WTC11 (cell line): ENCODE measurements around the gene CEP104. TPM values are rescaled to one million over a fixed set of nuclear protein-coding genes. Genes with fewer than 3 reads are reported as not detected.

Source experiments
- ATAC-seq: fragments of 200-7000 bp; cut with Tn5 transposase; 2 replicates; pipeline ENCODE4 v1.10.0; 2021; ENCODE audit warnings: mild to moderate bottlenecking, moderate library complexity
- CTCF ChIA-PET: fragments of 300-600 bp; sonication (Branson Sonifier 250); formaldehyde crosslinking; loops from one replicate; lab custom pipeline; 2021; ENCODE audit warnings: antibody characterized with exemption; lab: Charles Lee
- POLR2A ChIA-PET: fragments of 350-600 bp; sonication (Branson Sonifier 250); formaldehyde crosslinking; loops from one replicate; lab custom pipeline; 2021; ENCODE audit warnings: antibody characterized with exemption; lab: Charles Lee
- DNase-seq: peaks from one replicate; pipeline ENCODE4 v3.0.0; 2021; ENCODE audit warnings: low spot score
- H3K27ac Mint-ChIP-seq: 2 replicates; pipeline ENCODE4 v1.8.0; 2021; ENCODE audit warnings: mixed read lengths
- H3K27me3 Mint-ChIP-seq: 2 replicates; pipeline ENCODE4 v1.8.0; 2021; ENCODE audit warnings: low read depth, mild to moderate bottlenecking, moderate library complexity, mixed read lengths
- H3K36me3 Mint-ChIP-seq: 2 replicates; pipeline ENCODE4 v1.8.0; 2021; ENCODE audit warnings: mixed read lengths
- H3K4me1 Mint-ChIP-seq: 2 replicates; pipeline ENCODE4 v1.8.0; 2022; ENCODE audit warnings: mixed read lengths
- H3K4me3 Mint-ChIP-seq: 2 replicates; pipeline ENCODE4 v1.8.0; 2021; ENCODE audit warnings: mild to moderate bottlenecking, moderate library complexity, mixed read lengths
- H3K9me3 Mint-ChIP-seq: 2 replicates; pipeline ENCODE4 v1.8.0; 2021; ENCODE audit warnings: mixed read lengths
- CREB1 ChIP-seq: sonication (generic); formaldehyde crosslinking; IDR thresholded peaks from 2 replicates; pipeline ENCODE4 v1.8.0; 2023; ENCODE audit warnings: mild to moderate bottlenecking, missing genetic modification reagents
- FOXP1 ChIP-seq: sonication (generic); formaldehyde crosslinking; IDR thresholded peaks from 2 replicates; pipeline ENCODE4 v1.8.0; 2022; ENCODE audit warnings: missing genetic modification reagents, mild to moderate bottlenecking, moderate library complexity, borderline replicate concordance
- GRHL2 ChIP-seq: fragments of 250-450 bp; sonication (Bioruptor Pico); IDR thresholded peaks from 2 replicates; pipeline ENCODE4 v1.8.0; 2022; ENCODE audit warnings: mild to moderate bottlenecking, moderate library complexity; ENCODE audit not compliant: insufficient replicate concordance, severe bottlenecking
- JAZF1 ChIP-seq: fragments of 250-450 bp; sonication (Bioruptor Pico); IDR thresholded peaks from 2 replicates; pipeline ENCODE4 v1.9.0; 2021; ENCODE audit warnings: moderate library complexity, mild to moderate bottlenecking, inconsistent platforms
- NR1H2 ChIP-seq: sonication (generic); formaldehyde crosslinking; IDR thresholded peaks from 2 replicates; pipeline ENCODE4 v1.9.0; 2021; ENCODE audit warnings: mild to moderate bottlenecking, moderate library complexity, missing genetic modification reagents
- SOX15 ChIP-seq: fragments of 250-450 bp; sonication (Bioruptor Pico); IDR thresholded peaks from 2 replicates; pipeline ENCODE4 v1.9.0; 2021; ENCODE audit warnings: mild to moderate bottlenecking
- TEAD1 ChIP-seq: sonication (generic); formaldehyde crosslinking; IDR thresholded peaks from 2 replicates; pipeline ENCODE4 v1.8.0; 2022; ENCODE audit warnings: mild to moderate bottlenecking, missing genetic modification reagents
- TEAD4 ChIP-seq: sonication (generic); formaldehyde crosslinking; IDR thresholded peaks from 2 replicates; pipeline ENCODE4 v1.8.0; 2022; ENCODE audit warnings: mild to moderate bottlenecking, missing genetic modification reagents
- ZBTB21 ChIP-seq: sonication (generic); formaldehyde crosslinking; IDR thresholded peaks from 2 replicates; pipeline ENCODE4 v1.8.1; 2023; ENCODE audit warnings: mild to moderate bottlenecking, missing genetic modification reagents, borderline replicate concordance
- total RNA-seq: library from RNA; stranded (reverse); gene quantifications from 3 replicates; pipeline ENCODE4 v1.2.3, GENCODE V29; 2021
- TF ChIP-seq, protein P1 (sequence below): sonication (generic); formaldehyde crosslinking; IDR thresholded peaks from 2 replicates; pipeline ENCODE4 v1.8.0; 2022; ENCODE audit warnings: missing genetic modification reagents
- TF ChIP-seq, protein P2 (sequence below): sonication (generic); formaldehyde crosslinking; IDR thresholded peaks from 2 replicates; pipeline ENCODE4 v1.8.1; 2022; ENCODE audit warnings: mild to moderate bottlenecking, moderate library complexity, missing genetic modification reagents
- TF ChIP-seq, protein P3 (sequence below): sonication (generic); formaldehyde crosslinking; IDR thresholded peaks from 2 replicates; pipeline ENCODE4 v1.8.0; 2022; ENCODE audit warnings: mild to moderate bottlenecking, missing genetic modification reagents
- TF ChIP-seq, protein P4 (sequence below): sonication (generic); formaldehyde crosslinking; conservative IDR thresholded peaks from 2 replicates; pipeline ENCODE4 v1.8.1; 2023; ENCODE audit warnings: mild to moderate bottlenecking, low read depth, missing genetic modification reagents, moderate library complexity
- TF ChIP-seq, protein P5 (sequence below): sonication (generic); formaldehyde crosslinking; IDR thresholded peaks from 2 replicates; pipeline ENCODE4 v1.8.1; 2023; ENCODE audit warnings: mild to moderate bottlenecking, missing genetic modification reagents, moderate library complexity
- TF ChIP-seq, protein P6 (sequence below): sonication (generic); formaldehyde crosslinking; IDR thresholded peaks from 2 replicates; pipeline ENCODE4 v1.8.1; 2023; ENCODE audit warnings: mild to moderate bottlenecking, missing genetic modification reagents

CEP104 gene
- total RNA-seq, 1 experiment from 2014 or later = 38.0 TPM

DNA sequence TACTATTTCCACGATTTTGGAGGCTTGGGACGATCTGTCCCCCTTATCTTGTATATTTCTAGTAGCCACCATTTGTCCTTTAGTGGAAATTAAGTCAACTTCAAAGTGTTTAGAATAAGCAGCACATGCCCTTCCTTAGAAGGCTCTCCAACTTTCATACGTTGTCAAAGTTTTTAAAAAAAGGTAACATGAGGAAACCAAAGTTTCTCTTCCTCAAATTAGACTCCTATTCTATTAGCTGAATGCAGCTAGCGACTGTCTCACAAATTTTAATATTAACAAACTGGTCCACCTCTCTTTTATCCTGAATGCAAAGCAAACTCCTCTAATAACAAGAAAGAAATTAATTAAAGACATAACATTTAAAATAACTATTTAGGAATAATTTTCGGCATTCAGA is 36.2 kb upstream of the CEP104 start:
- H3K36me3 Mint-ChIP-seq = peaks cover 37% of the 10 kb centered on the region
- H3K27me3 Mint-ChIP-seq = no peaks in the 10 kb centered on the region
- H3K4me1 Mint-ChIP-seq = no peaks in the 10 kb centered on the region; the same call in 1 of the 2 replicates
- H3K27ac Mint-ChIP-seq = no peak overlapping the region
- no peak for DNase-seq
- ChIA-PET CTCF (no interaction called here), POLR2A (no interaction called here)
- TF ChIP-seq, protein P1, sequence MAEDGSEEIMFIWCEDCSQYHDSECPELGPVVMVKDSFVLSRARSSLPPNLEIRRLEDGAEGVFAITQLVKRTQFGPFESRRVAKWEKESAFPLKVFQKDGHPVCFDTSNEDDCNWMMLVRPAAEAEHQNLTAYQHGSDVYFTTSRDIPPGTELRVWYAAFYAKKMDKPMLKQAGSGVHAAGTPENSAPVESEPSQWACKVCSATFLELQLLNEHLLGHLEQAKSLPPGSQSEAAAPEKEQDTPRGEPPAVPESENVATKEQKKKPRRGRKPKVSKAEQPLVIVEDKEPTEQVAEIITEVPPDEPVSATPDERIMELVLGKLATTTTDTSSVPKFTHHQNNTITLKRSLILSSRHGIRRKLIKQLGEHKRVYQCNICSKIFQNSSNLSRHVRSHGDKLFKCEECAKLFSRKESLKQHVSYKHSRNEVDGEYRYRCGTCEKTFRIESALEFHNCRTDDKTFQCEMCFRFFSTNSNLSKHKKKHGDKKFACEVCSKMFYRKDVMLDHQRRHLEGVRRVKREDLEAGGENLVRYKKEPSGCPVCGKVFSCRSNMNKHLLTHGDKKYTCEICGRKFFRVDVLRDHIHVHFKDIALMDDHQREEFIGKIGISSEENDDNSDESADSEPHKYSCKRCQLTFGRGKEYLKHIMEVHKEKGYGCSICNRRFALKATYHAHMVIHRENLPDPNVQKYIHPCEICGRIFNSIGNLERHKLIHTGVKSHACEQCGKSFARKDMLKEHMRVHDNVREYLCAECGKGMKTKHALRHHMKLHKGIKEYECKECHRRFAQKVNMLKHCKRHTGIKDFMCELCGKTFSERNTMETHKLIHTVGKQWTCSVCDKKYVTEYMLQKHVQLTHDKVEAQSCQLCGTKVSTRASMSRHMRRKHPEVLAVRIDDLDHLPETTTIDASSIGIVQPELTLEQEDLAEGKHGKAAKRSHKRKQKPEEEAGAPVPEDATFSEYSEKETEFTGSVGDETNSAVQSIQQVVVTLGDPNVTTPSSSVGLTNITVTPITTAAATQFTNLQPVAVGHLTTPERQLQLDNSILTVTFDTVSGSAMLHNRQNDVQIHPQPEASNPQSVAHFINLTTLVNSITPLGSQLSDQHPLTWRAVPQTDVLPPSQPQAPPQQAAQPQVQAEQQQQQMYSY (CRISPR knock-in tag) = no peak
- TF ChIP-seq, protein P2, sequence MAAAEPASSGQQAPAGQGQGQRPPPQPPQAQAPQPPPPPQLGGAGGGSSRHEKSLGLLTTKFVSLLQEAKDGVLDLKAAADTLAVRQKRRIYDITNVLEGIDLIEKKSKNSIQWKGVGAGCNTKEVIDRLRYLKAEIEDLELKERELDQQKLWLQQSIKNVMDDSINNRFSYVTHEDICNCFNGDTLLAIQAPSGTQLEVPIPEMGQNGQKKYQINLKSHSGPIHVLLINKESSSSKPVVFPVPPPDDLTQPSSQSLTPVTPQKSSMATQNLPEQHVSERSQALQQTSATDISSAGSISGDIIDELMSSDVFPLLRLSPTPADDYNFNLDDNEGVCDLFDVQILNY (CRISPR knock-in tag) = no peak
- TF ChIP-seq FOXP1 (CRISPR knock-in tag) (no peak), CREB1 (no peak), JAZF1 (CRISPR knock-in tag) (no peak), SOX15 (CRISPR knock-in tag) (no peak), NR1H2 (no peak), ZBTB21 (no peak)
- TF ChIP-seq, protein P3, sequence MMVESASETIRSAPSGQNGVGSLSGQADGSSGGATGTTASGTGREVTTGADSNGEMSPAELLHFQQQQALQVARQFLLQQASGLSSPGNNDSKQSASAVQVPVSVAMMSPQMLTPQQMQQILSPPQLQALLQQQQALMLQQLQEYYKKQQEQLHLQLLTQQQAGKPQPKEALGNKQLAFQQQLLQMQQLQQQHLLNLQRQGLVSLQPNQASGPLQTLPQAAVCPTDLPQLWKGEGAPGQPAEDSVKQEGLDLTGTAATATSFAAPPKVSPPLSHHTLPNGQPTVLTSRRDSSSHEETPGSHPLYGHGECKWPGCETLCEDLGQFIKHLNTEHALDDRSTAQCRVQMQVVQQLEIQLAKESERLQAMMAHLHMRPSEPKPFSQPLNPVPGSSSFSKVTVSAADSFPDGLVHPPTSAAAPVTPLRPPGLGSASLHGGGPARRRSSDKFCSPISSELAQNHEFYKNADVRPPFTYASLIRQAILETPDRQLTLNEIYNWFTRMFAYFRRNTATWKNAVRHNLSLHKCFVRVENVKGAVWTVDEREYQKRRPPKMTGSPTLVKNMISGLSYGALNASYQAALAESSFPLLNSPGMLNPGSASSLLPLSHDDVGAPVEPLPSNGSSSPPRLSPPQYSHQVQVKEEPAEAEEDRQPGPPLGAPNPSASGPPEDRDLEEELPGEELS (CRISPR knock-in tag) = no peak
- TF ChIP-seq, protein P4, sequence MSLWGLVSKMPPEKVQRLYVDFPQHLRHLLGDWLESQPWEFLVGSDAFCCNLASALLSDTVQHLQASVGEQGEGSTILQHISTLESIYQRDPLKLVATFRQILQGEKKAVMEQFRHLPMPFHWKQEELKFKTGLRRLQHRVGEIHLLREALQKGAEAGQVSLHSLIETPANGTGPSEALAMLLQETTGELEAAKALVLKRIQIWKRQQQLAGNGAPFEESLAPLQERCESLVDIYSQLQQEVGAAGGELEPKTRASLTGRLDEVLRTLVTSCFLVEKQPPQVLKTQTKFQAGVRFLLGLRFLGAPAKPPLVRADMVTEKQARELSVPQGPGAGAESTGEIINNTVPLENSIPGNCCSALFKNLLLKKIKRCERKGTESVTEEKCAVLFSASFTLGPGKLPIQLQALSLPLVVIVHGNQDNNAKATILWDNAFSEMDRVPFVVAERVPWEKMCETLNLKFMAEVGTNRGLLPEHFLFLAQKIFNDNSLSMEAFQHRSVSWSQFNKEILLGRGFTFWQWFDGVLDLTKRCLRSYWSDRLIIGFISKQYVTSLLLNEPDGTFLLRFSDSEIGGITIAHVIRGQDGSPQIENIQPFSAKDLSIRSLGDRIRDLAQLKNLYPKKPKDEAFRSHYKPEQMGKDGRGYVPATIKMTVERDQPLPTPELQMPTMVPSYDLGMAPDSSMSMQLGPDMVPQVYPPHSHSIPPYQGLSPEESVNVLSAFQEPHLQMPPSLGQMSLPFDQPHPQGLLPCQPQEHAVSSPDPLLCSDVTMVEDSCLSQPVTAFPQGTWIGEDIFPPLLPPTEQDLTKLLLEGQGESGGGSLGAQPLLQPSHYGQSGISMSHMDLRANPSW (CRISPR knock-in tag) = no peak
- TF ChIP-seq, protein P5, sequence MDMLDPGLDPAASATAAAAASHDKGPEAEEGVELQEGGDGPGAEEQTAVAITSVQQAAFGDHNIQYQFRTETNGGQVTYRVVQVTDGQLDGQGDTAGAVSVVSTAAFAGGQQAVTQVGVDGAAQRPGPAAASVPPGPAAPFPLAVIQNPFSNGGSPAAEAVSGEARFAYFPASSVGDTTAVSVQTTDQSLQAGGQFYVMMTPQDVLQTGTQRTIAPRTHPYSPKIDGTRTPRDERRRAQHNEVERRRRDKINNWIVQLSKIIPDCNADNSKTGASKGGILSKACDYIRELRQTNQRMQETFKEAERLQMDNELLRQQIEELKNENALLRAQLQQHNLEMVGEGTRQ (CRISPR knock-in tag) = no peak
- H3K4me3 Mint-ChIP-seq = no peak overlapping the region
- H3K9me3 Mint-ChIP-seq = peaks cover 10% of the 10 kb centered on the region
- ATAC-seq = no peak

DNA sequence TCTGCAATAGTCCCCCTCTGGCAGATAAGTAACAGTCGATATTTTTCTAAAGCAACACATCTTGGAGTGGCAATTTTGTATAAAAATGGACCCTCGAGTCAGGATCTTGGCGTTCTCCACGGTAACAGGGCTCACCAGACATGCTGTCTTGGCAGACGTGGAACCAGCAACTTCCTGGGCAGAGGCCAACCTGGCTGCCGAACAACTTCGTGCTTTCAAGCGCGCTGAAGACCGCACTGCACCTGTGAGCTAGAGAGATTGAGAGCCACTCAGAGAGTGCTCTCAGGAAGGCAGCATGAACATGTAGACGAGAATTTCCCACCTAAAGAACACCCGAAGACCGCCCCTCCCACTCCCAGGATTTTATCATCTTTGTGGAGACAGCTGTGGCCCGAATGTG is 35.7 kb upstream of the CEP104 start:
- peaks cover 5% of the 10 kb centered on the region for H3K9me3 Mint-ChIP-seq
- H3K27ac Mint-ChIP-seq = no peak overlapping the region
- ChIA-PET CTCF (no interaction called here), POLR2A (no interaction called here)
- no peaks in the 10 kb centered on the region for H3K27me3 Mint-ChIP-seq
- no peak overlapping the region for H3K4me3 Mint-ChIP-seq
- H3K36me3 Mint-ChIP-seq = peaks cover 39% of the 10 kb centered on the region
- no peak for DNase-seq
- no peak for ATAC-seq
- no peaks in the 10 kb centered on the region; the same call in 1 of the 2 replicates for H3K4me1 Mint-ChIP-seq
- TF ChIP-seq TEAD4 (CRISPR knock-in tag) (no peak), TEAD1 (CRISPR knock-in tag) (no peak), GRHL2 (CRISPR knock-in tag) (no peak)
- TF ChIP-seq, protein P6, sequence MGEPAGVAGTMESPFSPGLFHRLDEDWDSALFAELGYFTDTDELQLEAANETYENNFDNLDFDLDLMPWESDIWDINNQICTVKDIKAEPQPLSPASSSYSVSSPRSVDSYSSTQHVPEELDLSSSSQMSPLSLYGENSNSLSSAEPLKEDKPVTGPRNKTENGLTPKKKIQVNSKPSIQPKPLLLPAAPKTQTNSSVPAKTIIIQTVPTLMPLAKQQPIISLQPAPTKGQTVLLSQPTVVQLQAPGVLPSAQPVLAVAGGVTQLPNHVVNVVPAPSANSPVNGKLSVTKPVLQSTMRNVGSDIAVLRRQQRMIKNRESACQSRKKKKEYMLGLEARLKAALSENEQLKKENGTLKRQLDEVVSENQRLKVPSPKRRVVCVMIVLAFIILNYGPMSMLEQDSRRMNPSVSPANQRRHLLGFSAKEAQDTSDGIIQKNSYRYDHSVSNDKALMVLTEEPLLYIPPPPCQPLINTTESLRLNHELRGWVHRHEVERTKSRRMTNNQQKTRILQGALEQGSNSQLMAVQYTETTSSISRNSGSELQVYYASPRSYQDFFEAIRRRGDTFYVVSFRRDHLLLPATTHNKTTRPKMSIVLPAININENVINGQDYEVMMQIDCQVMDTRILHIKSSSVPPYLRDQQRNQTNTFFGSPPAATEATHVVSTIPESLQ (CRISPR knock-in tag) = no peak
- TF ChIP-seq, protein P2 (CRISPR knock-in tag) = no peak
- TF ChIP-seq, protein P1 (CRISPR knock-in tag) = no peak
